Measurements from ENCODE around the gene PARD3B. TPM values are rescaled to one million over a fixed set of nuclear protein-coding genes. Genes with fewer than 3 reads are reported as not detected.

The PARD3B gene
- total and polyA plus RNA-seq, 7 donors: 3.2 to 64.0 (median 42.5) TPM

DNA sequence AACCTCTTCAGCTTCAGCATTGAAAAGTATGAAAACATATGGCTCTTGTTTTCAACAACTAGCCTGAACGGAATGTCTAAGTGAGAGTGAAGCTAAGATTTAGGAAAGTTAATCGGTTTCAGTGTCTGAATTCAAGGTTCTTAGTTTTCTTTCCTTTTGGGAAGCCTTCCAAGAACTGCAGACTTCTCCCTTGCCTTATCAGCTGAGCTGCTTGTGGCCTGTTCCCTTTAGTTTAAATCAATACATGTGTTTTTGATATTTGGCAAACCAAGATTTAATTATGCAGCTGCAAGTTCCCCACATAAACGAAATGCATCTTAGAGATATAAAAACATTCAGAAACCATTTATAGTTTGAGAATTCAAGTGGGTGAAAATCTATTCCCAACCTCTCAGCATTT, 862.7 kb downstream of the PARD3B start:
- Histone ChIP-seq H3K27me3 (no peaks in the 10 kb centered on the region), H3K9me3 (no peaks in the 10 kb centered on the region), H3K27ac (no peak overlapping the region), H3K36me3 (no peaks in the 10 kb centered on the region), H3K4me1 (peaks cover 0 to 30% (median 15%) of the 10 kb centered on the region in 4 donors), H3K4me3 (no peak overlapping the region)
- 19 to 53% methylated on average over 3 of the region's 3 CpGs for WGBS, 2 donors
- intact Hi-C loops (cut with DNase I): no loop called here
- DNase-seq: no peak
- no peak for TF ChIP-seq POLR2A (IDR thresholded peaks at IDR 0.05)
- TF ChIP-seq POLR2AphosphoS5 (IDR thresholded peaks at IDR 0.05): no peak
- TF ChIP-seq, protein P1, sequence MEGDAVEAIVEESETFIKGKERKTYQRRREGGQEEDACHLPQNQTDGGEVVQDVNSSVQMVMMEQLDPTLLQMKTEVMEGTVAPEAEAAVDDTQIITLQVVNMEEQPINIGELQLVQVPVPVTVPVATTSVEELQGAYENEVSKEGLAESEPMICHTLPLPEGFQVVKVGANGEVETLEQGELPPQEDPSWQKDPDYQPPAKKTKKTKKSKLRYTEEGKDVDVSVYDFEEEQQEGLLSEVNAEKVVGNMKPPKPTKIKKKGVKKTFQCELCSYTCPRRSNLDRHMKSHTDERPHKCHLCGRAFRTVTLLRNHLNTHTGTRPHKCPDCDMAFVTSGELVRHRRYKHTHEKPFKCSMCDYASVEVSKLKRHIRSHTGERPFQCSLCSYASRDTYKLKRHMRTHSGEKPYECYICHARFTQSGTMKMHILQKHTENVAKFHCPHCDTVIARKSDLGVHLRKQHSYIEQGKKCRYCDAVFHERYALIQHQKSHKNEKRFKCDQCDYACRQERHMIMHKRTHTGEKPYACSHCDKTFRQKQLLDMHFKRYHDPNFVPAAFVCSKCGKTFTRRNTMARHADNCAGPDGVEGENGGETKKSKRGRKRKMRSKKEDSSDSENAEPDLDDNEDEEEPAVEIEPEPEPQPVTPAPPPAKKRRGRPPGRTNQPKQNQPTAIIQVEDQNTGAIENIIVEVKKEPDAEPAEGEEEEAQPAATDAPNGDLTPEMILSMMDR (IDR thresholded peaks at IDR 0.05): no peak
- no peak for TF ChIP-seq EP300 (IDR thresholded peaks at IDR 0.05)

DNA sequence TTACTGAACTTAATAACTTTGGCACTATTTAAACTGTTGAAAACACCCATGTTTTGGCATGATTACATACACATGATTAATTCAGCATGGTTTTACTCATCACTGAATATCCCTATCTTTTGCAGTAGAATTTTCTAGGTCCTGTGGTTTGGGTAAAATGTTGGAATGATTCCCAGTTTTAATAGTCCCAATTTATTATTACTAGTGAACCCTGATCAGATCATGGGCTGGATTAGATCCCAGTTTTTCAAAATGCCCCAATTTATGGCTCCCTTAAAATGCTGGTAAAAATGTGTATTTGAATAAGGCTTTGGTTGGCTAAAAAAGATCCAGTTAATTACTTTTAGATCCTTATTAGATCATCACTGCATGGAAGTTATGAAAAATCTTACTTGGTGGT, 863.4 kb downstream of the PARD3B start:
- no peak for TF ChIP-seq POLR2AphosphoS5 (IDR thresholded peaks at IDR 0.05)
- TF ChIP-seq POLR2A (IDR thresholded peaks at IDR 0.05): no peak
- TF ChIP-seq, protein P1 (IDR thresholded peaks at IDR 0.05): no peak
- no peak for TF ChIP-seq EP300 (IDR thresholded peaks at IDR 0.05)
- H3K9me3 ChIP-seq: no peaks in the 10 kb centered on the region
- peaks cover 0 to 30% (median 15%) of the 10 kb centered on the region in 4 donors for H3K4me1 ChIP-seq
- no peaks in the 10 kb centered on the region for H3K36me3 ChIP-seq
- intact Hi-C loops (cut with DNase I): no loop called here
- no peak for DNase-seq
- H3K4me3 ChIP-seq: no peak overlapping the region
- no peak overlapping the region for H3K27ac ChIP-seq
- no peaks in the 10 kb centered on the region for H3K27me3 ChIP-seq

DNA sequence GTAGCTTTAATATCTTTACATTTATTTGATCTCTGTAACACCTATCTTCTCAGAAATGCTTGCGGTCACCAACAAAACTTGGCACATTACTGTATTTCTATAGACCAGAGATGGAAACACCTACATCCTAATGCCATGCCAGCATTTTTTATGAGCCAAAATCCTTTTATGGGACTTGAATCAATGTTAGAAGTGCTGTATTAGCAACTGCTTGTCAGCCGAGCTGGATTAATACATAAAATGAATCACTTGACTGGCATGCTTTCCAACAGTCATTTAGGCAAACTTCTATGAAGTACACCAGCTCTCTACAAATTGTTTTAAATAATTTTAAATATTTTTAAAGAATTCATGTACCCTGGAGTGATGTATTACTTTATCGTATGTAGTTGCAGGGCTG, 864.1 kb downstream of the PARD3B start:
- peaks cover 0 to 30% (median 15%) of the 10 kb centered on the region in 4 donors for H3K4me1 ChIP-seq
- intact Hi-C loops (cut with DNase I): no loop called here
- H3K27ac ChIP-seq: no peak overlapping the region
- H3K9me3 ChIP-seq: no peaks in the 10 kb centered on the region
- no peak for TF ChIP-seq EP300 (IDR thresholded peaks at IDR 0.05)
- TF ChIP-seq POLR2AphosphoS5 (IDR thresholded peaks at IDR 0.05): no peak
- TF ChIP-seq POLR2A (IDR thresholded peaks at IDR 0.05): no peak
- TF ChIP-seq, protein P1 (IDR thresholded peaks at IDR 0.05): no peak
- 77 to 86% methylated on average over 3 of the region's 3 CpGs for WGBS, 2 donors
- H3K4me3 ChIP-seq: no peak overlapping the region
- H3K27me3 ChIP-seq: no peaks in the 10 kb centered on the region
- DNase-seq: no peak
- no peaks in the 10 kb centered on the region for H3K36me3 ChIP-seq

DNA sequence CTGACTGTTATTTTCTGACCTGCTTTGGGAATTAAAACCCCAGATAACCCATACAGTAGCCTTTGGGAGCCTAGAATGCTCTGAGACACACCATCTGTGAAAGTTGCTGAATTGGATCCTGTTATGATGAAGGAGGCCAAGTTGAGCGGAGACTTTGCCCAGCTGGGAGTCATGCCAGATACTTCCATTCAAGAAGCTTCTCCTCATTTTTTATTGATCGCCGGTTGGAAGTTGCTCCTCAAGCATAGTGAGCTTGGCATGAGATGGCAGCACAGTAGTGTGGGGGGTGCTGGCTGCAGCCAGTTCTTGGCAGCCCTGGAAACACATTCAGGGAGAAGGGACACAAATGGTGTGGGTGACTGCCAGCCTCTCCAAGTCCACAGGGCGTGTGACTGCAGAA, 866.3 kb downstream of the PARD3B start:
- WGBS, 2 donors: 23 to 63% methylated on average over 4 of the region's 4 CpGs
- Histone ChIP-seq H3K27me3 (no peaks in the 10 kb centered on the region), H3K27ac (no peak overlapping the region), H3K9me3 (no peaks in the 10 kb centered on the region), H3K4me1 (peaks cover 0 to 30% (median 15%) of the 10 kb centered on the region in 4 donors), H3K4me3 (no peak overlapping the region), H3K36me3 (no peaks in the 10 kb centered on the region)
- DNase-seq: no peak
- TF ChIP-seq, protein P1 (IDR thresholded peaks at IDR 0.05): no peak
- no peak for TF ChIP-seq EP300 (IDR thresholded peaks at IDR 0.05)
- TF ChIP-seq POLR2A (IDR thresholded peaks at IDR 0.05): no peak
- TF ChIP-seq POLR2AphosphoS5 (IDR thresholded peaks at IDR 0.05): no peak
- intact Hi-C loops (cut with DNase I): no loop called here

DNA sequence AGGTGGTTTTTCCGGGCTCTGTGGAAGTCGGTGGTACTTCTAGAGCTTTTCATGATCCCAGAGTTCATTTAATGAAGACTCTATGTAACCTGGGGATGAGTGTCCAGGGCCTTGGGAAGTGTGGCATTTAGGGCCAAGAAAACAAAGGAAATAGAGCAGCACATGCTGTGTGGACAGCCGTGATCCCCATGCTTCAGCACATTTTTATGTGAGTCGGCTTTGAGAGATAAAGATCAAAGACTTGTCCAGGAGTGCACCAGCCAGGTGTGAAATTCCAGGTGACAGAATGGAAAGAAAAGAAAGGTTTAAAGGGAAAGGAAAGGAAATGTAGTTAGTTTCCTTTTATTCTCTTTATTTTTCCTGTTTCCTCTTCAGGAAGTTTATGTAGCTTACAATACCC, 879.1 kb downstream of the PARD3B start:
- intact Hi-C loops (cut with DNase I): no loop called here
- 60 to 82% methylated on average over 4 of the region's 4 CpGs for WGBS, 2 donors
- H3K27ac ChIP-seq: no peak overlapping the region
- H3K9me3 ChIP-seq: no peaks in the 10 kb centered on the region
- H3K27me3 ChIP-seq: no peaks in the 10 kb centered on the region
- H3K36me3 ChIP-seq: no peaks in the 10 kb centered on the region
- TF ChIP-seq EP300 (IDR thresholded peaks at IDR 0.05) (no peak), POLR2A (IDR thresholded peaks at IDR 0.05) (no peak), POLR2AphosphoS5 (IDR thresholded peaks at IDR 0.05) (no peak)
- TF ChIP-seq, protein P1 (IDR thresholded peaks at IDR 0.05): no peak
- DNase-seq: no peak
- H3K4me3 ChIP-seq: no peak overlapping the region
- no peaks in the 10 kb centered on the region for H3K4me1 ChIP-seq

All from sigmoid colon (tissue), 7 donors.